GM18508 (cell line): ENCODE results near the gene WDR54.
"Not testable (repeated sequence)": the region's sequence is repeated elsewhere in the genome, so short reads cannot be mapped to it uniquely, and the experiment has no call there.

Experiments used
- ATAC-seq: cut with Tn5 transposase; IDR thresholded peaks from one replicate; pipeline ENCODE4 v1.9.1; 2021; ENCODE audit warnings: moderate number of reproducible peaks; ENCODE audit not compliant: insufficient read depth, unreplicated experiment

WDR54 gene

DNA sequence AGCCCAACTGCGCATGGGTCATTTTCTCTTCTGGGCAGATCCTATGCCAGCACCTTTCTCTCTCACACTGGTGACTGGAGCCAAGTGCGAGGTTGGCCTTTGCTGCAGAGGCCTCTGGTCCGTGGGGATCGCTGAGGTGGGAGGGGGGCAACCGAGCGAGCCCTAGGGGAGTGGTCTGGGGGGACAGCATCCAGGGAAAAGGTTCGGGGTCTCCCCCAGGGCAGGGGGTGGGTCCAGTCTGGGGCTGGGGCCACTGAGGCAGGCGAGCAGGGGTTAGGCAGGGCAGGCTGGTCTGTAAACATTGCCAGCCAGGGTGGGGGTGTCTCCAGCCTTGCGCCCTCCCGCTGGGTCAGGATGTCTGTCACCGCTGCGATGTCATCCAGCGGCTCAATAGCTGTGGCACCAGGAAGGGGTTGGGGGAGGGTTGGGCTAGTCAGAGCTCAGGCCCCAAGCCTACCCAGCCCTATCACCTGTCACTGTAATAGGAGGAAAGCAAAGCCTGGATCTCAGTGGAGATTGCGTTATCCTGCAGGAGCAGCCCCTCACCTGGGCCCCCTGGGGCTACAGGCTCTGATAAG lies 4.7 kb downstream of the WDR54 start:
- ATAC-seq, result no peak

DNA sequence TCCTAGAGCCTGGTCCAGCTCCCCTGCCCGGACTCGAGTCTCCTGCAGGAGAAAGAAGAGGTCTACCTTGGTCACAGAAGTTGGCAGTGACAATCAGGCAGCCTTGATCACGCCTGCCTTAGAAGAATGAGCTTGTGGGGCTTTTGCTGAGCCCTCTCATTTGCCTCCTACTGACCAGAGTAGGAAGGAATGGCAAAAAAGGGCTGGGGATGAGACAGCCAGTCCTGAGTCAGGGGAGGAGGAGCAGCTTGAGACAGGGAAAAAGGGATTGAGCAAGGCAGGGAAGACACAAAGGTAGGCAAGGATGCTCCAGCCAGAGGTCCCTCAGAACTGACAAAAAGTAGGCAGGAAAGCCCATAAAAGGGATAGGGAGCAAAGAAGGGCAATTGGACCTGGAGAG lies 6.0 kb downstream of the WDR54 start:
- ATAC-seq, result no peak

DNA sequence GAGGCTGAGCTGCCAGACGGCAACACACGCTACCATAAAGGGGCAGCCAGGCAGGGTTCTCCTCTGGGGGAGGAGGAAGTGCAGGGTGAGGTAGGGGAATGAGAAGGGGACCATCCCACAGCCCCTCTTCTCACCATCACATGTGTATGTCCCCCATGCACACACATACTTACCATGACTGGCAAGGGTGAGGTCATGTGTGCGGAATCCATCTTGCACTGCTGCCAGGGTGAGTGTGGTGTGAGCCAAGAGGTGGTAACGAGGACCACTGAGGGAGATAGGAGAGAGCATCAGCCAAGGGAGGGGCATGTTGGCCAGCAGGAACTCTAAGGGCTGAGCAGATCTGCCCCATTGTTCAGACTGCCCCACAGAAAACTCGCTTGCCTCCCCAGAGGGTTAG lies 7.1 kb downstream of the WDR54 start:
- no peak for ATAC-seq

DNA sequence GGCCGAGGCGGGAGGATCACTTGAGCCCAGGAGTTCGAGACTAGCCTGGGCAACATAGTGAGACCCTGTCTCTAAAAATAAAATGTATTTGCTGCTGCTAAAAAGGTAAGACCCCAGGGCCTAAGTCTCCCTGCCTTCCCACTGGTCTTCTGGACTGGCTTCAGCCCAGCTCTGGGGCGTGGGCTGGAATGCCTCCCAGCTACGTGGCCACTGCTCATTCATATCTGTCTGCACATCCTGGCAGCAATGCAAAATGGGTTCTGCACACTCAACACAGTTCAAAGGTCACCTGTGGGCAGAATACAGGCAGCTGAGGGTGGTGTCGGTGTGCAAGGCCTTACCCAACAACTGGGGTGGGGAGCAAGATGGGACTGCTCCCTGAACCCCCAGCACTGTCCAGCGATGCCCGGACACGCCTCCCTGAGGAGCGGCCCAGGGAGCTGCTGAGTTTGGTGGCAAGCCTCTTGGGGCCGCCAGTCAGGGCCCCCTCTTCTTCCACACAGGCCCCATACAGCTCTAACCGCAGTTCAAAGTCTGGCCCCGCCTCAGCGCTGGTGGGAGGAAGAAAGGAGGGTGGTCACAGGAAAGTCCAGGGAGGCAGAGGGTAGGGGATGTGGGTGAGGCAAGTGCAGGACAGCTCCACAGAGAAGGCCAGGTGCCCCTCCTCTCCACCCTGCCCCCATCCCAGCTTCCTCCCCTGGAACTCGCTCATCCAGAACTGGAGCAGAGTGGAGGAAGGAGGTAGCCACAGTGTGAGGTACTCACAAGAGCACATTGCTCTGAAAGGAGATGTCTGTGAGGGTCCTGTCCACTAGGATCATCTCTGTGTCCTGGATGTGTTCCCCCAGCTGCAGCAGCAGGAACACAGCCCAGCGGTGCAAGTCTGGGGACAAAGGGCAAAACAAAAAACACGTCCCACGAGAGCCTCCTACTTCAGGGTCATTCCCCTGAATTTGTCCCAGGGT lies 8.2 kb downstream of the WDR54 start:
- ATAC-seq, result no peak

DNA sequence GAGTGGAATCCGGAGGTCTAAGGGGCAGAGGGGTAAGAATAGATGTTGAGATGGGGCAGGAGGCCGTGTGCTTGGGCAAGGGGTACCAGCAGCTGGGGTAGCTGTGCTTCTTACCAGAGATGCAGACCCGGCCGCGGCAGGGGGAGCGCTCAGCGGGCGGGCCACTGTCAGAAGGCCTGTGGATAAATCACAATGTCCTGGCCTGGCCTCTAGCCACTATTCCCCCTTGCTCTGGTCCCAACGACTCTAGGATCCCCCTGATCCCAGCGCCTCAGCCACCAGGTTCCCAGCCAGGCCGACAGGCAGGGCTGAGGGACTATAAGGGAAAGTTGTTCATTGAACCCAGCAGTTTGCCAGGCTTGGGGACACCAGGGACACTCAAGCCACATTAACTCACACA lies 9.0 kb downstream of the WDR54 start:
- no peak for ATAC-seq

DNA sequence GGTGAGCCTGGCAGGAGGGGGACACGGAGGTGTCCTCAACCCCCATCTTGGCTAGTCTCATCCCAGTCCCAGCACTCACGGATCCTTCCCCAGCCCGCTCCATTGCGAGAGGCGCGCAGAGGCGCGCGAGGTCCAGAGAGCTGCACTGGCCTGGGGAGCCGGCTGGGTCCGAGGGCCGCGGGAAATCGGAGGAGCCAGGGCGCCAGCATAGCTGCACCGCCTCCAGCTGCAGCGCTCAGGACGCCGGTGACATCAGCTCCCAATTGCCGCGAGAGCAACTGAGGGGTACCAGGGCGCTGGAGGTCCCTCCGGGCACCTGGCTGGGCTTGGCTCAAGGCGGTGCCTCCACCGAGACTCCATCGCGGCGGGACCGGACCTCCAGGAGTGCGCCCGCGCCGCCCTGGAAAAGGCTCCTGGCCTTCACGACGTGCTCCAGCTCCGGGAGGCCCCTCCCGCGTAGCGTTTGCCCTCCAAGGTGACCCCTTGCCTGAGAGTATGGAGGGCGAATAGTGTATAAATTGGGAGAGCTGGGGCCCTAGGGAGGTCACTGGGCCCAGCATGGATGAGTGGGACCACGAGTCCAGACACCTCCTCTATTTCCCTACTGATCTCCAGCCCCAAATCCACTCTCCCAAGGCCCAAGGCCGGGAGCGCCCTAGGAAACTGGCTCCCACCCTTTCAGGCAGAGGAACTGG lies 14.7 kb downstream of the WDR54 start:
- ATAC-seq, result no peak

DNA sequence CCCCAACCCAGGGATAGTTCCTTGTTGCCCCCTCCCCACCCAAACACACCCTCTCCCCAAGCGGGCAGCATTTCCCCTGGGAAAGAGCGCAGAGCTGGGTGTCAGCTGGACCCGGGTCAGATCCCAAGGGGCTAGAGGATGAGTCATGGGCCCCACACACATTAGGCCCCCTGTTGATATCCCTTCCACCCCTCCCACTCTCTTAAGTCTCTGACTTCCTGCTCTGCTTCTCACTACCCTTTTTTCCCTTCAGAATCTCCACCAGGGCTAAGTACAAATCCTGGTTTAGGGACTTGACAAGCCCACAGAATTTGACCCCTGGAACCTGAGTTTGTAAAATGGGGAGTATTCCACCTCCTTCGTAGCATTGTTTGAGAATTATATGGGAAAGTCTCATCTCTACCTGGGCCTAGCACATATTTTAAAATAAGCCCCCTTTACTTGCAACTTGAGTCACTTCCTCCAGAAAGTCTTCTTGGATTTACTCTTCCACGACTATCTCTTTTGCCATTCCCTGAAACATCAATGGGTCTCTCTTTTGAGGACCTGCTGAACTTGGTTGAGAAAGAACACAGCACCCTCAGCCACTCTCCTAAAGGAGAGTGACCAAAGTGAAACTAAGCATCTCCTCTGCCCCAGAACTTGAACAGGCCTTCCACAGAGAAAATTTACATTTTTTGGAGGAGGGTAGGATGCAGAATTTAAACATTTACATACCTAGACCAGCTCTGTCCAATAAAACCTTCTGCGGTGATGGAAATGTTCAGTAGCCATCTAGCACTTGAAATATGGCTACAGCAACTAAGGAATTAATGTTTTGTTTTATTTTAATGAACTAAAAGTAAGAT lies 15.5 kb downstream of the WDR54 start:
- no peak for ATAC-seq

DNA sequence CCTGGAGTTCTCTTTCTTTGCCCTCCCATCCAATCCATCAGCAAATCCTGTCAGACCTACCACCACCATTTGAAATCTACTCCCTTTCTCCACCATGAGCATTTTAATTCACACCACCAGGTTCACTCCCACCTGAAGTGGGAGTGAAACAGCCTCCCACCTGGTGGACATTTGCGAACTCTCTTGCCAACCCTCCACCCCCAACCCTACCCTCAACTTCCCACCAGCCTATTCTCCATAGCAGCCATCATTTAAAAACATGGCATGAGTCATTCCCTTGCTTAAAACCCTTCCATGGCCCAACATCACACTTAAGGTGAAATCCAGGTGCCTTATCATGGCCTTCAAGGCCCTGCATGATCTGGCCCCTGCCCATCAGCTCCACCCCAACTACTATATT lies 16.7 kb downstream of the WDR54 start:
- no peak for ATAC-seq

DNA sequence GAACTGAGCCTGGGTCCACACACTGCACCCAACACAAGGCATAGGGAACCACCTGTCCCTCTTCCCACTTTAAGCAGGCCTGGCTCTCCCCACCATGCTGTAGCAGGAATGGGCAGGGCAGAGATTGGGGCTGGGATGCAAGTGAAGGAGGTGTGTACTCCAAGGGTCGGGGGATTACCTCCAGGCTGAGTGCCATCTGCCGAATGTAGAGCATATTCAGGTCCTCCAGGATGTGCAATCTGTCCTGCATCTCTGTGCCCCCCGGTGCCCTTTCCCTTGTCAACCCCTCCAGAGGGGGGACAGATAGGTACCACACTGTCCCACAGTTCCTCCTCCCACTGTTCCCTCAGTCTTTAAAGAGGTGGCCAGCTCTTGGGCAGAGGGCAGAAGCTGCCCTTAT lies 17.8 kb downstream of the WDR54 start:
- no peak for ATAC-seq

DNA sequence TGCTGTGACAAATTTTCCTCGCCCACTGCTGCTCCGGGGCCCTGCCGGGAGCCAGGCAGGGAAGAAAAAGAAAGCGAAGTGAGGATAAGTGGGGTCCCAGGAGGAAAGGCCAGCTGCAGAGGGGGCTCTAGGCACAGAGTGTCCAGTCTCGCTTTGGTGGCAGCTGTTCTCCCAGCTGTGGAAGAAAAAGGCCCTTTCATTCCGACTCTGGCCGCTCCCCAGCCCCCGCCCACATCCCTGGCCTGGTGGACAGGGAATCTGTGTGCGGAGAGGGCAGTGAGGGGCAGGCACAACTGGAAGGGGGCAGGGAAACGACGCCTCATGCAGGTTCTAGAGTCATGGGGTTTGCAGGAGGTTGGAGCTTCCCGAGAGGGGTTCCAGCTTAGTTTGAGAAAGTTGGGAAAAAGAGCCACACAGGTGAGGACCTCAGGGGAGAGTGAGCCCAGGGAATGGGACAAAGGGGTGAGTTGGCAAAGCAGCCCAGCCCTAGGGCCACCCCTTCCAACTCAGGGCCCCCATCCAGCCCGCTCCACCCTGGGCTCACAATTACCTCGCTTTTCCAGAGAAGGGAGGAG lies 18.4 kb downstream of the WDR54 start:
- no peak for ATAC-seq

DNA sequence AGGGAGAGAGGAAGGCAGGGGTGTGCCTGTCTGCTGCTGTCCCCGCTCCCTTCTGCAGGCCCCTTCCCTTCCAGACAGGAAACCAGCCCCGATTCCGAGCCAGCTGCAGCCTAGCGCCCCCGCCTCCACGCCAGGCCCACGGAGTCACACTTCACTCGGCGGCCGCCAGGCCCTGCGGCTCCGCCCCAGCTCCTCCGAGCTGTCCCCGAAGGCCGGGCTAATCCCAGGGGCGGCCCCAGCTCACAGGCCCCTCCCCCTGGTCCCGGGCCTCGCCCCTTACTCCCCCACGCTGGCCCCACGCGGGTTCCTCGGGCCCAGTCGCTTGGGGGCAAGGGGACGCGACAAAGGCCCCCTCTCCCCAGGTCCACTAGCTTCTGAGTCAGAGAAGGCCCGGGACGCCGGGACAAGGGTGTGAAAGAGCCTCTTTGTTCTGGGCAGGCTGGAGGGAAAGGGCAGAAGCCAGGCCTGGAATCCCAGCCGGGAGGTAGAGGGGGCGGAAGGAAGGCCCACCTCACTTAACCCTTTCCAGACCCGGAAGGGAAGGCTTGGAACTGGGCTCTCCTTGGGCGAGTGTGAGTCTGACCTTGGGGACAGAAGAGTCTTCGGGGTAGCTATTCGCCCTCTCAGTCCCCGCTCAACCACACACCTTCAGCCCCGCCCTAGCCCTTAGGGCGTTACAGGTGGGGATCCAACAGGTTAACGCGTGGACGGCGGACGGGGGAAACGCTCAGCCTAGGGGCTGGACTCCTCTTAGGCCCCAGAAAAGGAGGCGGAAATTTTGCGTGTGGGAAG lies 19.0 kb downstream of the WDR54 start:
- no peak for ATAC-seq

DNA sequence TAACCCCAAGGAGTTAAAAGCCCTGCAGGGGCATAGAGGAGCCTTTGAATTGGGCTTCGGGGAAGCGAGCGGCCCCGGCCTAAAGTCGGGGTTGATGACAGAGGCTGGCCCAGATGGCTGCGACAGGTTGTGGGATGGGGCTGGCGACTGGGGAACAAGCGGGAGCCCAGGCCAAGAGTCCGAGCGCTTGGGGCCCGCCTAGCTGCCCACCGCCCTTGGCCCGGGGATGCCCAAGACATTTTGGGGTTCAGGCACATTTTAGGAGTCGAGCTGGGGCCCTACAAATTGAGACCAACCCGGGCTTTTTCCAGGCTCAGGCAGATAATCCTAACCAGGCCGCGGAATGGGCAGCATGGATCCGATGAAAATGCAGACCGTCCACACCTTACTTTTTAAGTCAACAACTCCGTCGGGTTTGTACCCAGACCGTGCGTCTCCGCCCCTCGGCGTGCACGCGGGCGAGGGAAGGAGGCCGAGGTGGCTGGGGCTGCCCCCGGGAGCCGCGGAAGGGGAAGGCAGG lies 19.7 kb downstream of the WDR54 start:
- ATAC-seq, result no peak

DNA sequence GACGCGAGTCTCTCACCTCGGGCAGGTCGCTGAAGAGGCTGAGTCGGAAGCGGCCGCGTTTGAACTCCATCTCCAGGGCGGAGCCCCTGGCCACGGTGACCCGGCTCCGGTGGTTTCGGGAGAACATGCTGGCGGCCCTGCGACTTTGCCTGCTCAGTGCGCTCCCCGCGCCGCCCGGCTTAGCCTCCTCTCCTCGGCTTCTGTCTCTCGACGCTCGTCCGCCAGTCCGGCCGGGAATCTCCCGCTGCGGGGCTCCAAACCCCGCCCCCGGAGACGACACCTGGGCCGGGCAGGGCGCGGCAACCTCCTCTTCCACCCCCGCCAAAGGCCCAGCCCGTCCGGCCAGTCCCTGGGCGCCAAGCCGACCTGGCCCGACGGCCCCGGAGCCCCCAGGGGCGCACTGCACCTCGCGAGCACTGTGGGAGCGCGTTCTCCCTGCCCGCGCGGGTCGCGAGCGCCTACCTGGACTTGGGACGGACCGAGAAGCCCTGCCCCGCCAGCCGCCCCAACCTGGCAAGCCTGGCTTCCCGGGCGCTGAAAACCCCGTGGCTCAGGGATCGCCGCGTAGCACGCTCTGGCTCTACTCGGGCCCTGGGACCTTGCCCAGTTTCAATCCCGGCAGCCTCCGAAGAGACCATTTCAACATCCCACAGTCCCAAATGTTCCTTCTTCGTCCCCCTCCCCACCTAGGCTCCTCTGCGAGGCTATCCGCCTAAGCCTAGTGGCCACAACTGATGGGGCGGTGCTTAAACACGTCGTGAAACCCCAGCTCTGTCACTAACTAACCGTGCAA lies 20.4 kb downstream of the WDR54 start, which contains the start of gene RTKN:
RTKN (minus strand) TSS at position 248 of the 793 bp plus-strand sequence; CDS start at position 127, 121 bp downstream.
- ATAC-seq, result peak; percentile 47

DNA sequence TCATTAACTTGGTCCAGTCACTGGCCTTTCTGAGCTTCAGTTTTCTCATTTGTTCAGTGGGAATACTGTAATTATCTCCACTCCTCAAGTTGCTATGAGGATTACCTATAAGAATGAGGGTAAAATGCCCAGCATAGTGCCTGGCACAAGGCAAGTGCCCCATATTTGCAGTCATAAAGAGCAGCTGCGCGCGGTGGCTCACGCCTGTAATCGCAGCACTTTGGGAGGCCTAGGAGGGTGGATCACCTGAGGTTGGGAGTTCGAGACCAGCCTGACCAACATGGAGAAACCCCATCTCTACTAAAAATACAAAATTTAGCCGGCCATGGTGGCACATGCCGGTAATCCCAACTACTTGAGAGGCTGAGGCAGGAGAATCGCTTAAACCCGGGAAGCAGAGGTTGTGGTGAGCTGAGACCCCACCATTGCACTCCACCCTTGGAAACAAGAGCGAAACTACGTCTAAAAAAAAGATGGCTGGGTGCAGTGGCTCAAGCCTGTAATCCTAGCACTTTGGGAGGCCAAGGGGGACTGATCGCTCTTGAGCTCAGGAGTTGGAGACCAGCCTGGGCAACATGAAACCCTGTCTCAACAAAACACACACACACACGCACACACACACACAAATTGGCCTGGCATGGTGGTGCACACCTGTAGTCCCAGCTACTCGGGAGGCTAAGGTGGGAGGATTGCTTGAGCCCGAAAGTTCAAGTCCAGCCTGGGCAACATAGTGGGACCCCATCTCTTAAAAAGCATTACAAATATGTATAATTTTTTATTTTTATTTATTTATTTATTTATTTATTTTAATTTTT lies 21.2 kb downstream of the WDR54 start:
- not testable (repeated sequence) for ATAC-seq

DNA sequence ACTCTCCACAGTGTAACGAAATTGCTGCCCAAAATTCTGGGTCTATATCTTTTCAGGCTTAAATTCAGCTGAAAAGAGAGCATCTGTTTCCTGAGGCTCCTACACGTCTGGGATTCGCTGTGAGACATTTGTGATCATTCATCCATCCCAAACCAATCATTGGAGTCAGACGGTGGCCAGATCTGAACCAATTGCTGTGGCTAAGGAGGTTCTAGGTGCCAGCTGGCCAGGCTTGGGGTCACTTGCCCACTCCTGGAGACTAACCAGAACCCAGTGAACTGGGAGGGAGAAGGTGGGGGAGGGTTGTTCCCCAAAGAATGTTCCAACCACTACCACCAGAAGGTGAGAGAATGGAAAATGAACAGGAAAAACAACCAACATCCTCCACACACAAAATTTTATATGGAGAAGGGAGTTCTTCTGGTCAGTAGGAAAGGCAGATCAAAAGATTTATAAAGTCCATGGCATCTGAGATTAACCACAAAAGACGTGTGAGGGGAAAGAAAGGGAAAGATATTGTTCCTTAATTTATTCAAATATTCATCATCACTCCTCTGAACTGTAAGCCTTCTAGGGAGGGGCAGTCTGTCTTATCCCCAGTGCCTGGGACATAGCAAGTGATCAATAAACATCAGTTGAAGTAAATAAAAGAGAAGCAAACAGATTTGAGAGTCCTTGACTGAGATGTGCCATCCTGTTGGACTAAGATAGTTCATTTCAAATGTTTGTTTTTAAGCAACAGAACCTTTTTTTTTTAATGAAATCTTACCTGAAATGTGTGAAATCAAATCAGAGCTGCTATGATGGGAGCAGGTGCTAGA lies 23.2 kb downstream of the WDR54 start:
- ATAC-seq, result no peak

DNA sequence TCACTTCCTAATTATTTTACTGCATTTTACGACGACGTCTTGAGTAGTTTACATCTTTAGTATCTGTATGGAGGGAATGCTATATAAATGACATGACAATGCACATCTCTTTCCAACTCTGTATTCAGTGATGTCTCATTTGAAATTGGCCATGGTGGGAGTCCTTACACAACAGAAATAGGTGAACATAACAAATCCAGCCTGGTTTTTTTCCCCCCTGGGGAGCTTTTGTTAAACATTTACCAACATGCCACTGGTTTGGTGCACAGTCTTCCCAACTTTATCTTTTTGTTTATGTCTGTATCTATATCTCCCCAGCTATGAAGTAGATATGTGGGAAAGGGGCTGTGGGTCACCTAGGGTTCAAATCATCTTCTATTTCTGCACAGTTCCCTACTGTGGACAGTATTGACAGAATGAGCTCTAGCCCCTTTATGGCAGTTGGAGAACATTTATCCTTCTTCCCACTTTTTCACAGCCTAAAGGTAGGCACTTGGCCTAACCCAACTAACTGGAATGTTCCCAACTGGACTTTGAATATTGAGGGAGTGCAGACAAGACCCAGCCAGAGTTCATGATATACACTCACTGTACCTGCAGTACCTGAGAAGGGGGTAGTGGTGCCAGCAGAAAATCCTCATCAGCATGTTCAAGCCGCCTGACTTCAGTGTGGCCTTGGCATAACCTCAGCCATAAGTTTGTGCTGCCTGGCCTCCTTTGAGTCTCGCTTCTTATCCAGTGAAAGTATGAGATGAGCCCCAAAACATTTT lies 25.9 kb downstream of the WDR54 start:
- no peak for ATAC-seq
